RWPE1 (cell line): ENCODE results near the gene AHR.
A peak's percentile ranks its signal among the peaks of the same experiment; 100 is the strongest.

Experiments
- CTCF ChIA-PET: fragments of 350-600 bp; sonication (Branson Sonifier 250); formaldehyde crosslinking; extraction: SDS; loops from one replicate; lab custom pipeline; 2021; lab: Yijun Ruan, JAX
- POLR2A ChIA-PET: fragments of 400-600 bp; formaldehyde crosslinking; extraction: SDS; loops from one replicate; lab custom pipeline; 2020; ENCODE audit warnings: antibody characterized with exemption; ENCODE audit not compliant: low non-redundant PET; lab: Yijun Ruan, JAX
- DNase-seq: peaks from one replicate; pipeline ENCODE4 v3.0.0; 2012; ENCODE audit warnings: low spot score
- H3K27ac ChIP-seq: fragments of 450-650 bp; 2 replicates; pipeline ENCODE4 v1.5.1; 2017
- TF ChIP-seq, protein P1 (sequence below): fragments of 450-650 bp; conservative IDR thresholded peaks from 2 replicates; pipeline ENCODE4 v1.5.1; 2017; ENCODE audit warnings: low read depth, mild to moderate bottlenecking

Gene AHR

GRCh38 chr7:17368856-17369524 is 70.5 kb downstream of the AHR start:
- TF ChIP-seq, protein P1, sequence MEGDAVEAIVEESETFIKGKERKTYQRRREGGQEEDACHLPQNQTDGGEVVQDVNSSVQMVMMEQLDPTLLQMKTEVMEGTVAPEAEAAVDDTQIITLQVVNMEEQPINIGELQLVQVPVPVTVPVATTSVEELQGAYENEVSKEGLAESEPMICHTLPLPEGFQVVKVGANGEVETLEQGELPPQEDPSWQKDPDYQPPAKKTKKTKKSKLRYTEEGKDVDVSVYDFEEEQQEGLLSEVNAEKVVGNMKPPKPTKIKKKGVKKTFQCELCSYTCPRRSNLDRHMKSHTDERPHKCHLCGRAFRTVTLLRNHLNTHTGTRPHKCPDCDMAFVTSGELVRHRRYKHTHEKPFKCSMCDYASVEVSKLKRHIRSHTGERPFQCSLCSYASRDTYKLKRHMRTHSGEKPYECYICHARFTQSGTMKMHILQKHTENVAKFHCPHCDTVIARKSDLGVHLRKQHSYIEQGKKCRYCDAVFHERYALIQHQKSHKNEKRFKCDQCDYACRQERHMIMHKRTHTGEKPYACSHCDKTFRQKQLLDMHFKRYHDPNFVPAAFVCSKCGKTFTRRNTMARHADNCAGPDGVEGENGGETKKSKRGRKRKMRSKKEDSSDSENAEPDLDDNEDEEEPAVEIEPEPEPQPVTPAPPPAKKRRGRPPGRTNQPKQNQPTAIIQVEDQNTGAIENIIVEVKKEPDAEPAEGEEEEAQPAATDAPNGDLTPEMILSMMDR: no peak
- peak; percentile 10 for DNase-seq
- ChIA-PET CTCF (interaction anchor here (0.5 to 0.6 kb wide), 4 partner anchors 68 to 391 kb away, joined by 3 read pairs; no protein-coding TSS in a partner anchor), POLR2A (no interaction called here)
- H3K27ac ChIP-seq: peak overlapping the region; percentile 93

- H3K27ac ChIP-seq: peak overlapping the region; percentile 93
- DNase-seq: peak; percentile 80
- ChIA-PET CTCF (interaction anchor here (0.5 to 0.6 kb wide), 4 partner anchors 14 to 282 kb away, joined by 3 to 4 read pairs (median 3); no protein-coding TSS in a partner anchor), POLR2A (no interaction called here)
- TF ChIP-seq, protein P1: no peak
These were observed 71.4 kb downstream of the AHR start for GRCh38 chr7:17369691-17370426.

DNA sequence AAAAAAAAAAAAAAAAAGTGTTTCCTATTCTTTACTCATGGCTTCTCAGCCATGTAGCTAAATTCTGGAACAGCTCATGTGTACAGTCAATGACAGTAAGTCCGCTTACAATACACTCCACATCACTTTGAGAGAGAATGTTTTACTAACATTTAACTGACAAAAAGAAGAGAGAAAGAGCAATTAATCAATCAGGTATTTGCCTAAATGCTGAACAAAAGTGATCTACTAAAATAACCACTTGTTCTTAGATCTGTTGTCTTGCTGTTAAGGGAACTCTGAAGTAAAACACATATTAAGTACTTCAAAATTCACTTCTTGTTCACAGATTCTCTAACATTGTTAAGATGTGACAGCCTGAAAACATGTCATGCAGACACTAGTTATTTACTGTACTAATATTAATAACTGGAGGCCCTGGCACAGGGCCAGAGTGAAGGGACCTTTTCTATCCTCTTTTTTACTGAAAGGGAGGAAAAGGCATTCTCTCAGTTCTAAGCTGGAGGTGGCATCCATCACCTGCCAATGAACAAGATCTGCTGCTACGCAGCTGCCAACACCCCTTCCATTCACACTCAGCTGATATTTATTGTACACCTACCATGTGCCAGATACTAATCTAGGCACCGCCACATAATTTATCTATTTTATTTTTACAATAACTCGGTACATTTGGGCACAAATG is 72.6 kb downstream of the AHR start:
- TF ChIP-seq, protein P1: no peak
- POLR2A ChIA-PET: no interaction called here
- CTCF ChIA-PET: no interaction called here
- DNase-seq: peak; percentile 30
- peak overlapping the region; percentile 93 for H3K27ac ChIP-seq

- POLR2A ChIA-PET: no interaction called here
- H3K27ac ChIP-seq: peak overlapping the region; percentile 87
- TF ChIP-seq, protein P1: no peak
These were observed 73.4 kb downstream of the AHR start for GRCh38 chr7:17371671-17372524.

DNA sequence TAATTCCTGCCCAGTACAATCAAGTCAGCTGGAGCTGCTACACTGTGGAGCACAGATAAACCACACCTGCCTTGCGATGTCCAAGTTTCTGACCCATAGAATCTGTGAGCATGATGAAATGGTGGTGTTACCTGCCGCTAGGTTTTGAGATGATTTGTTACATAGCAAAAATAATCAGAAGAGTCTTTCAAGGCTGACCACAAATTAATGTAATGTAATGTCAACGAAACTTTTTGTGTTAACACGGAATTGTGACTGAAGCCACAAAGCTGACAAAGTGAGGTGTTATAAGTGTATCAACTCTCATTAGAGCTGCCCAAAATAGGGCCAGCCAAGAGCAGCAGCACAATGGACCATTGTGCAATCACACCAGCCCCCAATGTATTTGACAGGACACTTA is 75.7 kb downstream of the AHR start:
- CTCF ChIA-PET: no interaction called here
- H3K27ac ChIP-seq: no peak overlapping the region
- POLR2A ChIA-PET: no interaction called here
- DNase-seq: no peak
- TF ChIP-seq, protein P1: no peak

More at GRCh38 chr7:17371671-17372524, 73.4 kb downstream of the AHR start:
- CTCF ChIA-PET: no interaction called here
- peak; percentile 85 for DNase-seq
